Fibroblast of lung (primary cell): Measurements from ENCODE around the gene CAMTA1.

Experiments
- EZH2 ChIP-seq: IDR thresholded peaks from 2 replicates; pipeline ENCODE4 v1.5.1; 2012; ENCODE audit warnings: low read length, control low read depth, mild to moderate bottlenecking; ENCODE audit errors: missing control alignments
- TF ChIP-seq, protein P1 (sequence below), 2 donors: IDR thresholded peaks in 1 of 2; conservative IDR thresholded peaks in 1 of 2; 1 replicate in 1 of 2; 2 replicates in 1 of 2; pipeline ENCODE4 v1.5.1; 2011 to 2012; ENCODE audit warnings: low read length in 2 of 2, control low read depth in 1 of 2, inconsistent platforms in 1 of 2, low read depth in 1 of 2, mild to moderate bottlenecking in 1 of 2

DNA sequence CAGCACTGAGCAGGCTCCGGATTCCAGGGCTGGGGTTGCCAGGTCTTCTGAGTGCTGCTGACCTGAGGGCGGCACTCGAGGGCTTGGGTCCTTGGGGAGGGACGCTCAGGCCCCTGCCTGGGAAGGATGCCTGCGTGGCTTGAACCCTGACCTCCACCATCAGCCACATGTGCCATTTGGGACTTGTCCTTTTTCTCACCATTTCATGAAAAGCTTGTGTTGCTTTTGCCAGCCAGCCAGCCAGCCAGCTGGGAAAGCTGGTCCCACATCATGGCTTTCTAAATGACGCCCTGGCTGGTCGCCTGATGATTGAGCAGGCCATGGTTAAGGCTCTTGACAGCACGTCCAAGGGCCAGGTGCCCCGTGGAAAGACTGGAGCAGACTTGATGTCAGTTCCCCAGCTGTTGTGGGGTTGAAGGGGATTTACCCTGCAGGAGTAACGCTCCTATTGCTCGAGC, 168.7 kb downstream of the CAMTA1 start:
- TF ChIP-seq, protein P1, sequence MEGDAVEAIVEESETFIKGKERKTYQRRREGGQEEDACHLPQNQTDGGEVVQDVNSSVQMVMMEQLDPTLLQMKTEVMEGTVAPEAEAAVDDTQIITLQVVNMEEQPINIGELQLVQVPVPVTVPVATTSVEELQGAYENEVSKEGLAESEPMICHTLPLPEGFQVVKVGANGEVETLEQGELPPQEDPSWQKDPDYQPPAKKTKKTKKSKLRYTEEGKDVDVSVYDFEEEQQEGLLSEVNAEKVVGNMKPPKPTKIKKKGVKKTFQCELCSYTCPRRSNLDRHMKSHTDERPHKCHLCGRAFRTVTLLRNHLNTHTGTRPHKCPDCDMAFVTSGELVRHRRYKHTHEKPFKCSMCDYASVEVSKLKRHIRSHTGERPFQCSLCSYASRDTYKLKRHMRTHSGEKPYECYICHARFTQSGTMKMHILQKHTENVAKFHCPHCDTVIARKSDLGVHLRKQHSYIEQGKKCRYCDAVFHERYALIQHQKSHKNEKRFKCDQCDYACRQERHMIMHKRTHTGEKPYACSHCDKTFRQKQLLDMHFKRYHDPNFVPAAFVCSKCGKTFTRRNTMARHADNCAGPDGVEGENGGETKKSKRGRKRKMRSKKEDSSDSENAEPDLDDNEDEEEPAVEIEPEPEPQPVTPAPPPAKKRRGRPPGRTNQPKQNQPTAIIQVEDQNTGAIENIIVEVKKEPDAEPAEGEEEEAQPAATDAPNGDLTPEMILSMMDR (conservative IDR thresholded peaks at IDR 0.05 in 1 of 2, IDR thresholded peaks at IDR 0.05 in 1 of 2; ENCODE audit: low read depth in 1 of 2, low read length in 2 of 2) = no peak
- no peak for TF ChIP-seq EZH2
